Fibroblast of the aortic adventitia (primary cell): ENCODE data around the gene GPR148. TPM values are rescaled to one million over a fixed set of nuclear protein-coding genes. Genes with fewer than 3 reads are reported as not detected.

Experiments used
- DNase-seq: peaks from one replicate; pipeline ENCODE4 v3.0.0-alpha.2; 2010; ENCODE audit warnings: low read depth
- H3K4me3 ChIP-seq: 2 replicates; pipeline ENCODE4 v1.5.1; 2011; ENCODE audit warnings: low read depth, mild to moderate bottlenecking, control low read depth, low read length, moderate library complexity
- CTCF ChIP-seq: IDR thresholded peaks from 2 replicates; pipeline ENCODE4 v1.5.1; 2011; ENCODE audit warnings: mild to moderate bottlenecking, low read length, control low read depth, inconsistent platforms; ENCODE audit not compliant: insufficient read depth
- total RNA-seq: library from RNA; depleted of rRNA; stranded (reverse); fragments of >200 nt; gene quantifications from 2 replicates; pipeline ENCODE4 v1.2.3, GENCODE V29; 2012; ENCODE audit warnings: low replicate concordance

Gene GPR148
- total RNA-seq, 1 donor: not detected

GRCh38 chr2:130765464-130765863 is 36.6 kb downstream of the GPR148 start:
- H3K4me3 ChIP-seq: no peak overlapping the region
- no peak for TF ChIP-seq CTCF
- no peak for DNase-seq

GRCh38 chr2:130766037-130766436 is 37.2 kb downstream of the GPR148 start:
- no peak for TF ChIP-seq CTCF
- no peak for DNase-seq
- no peak overlapping the region for H3K4me3 ChIP-seq

GRCh38 chr2:130766711-130767407 is 38.0 kb downstream of the GPR148 start:
- H3K4me3 ChIP-seq: no peak overlapping the region
- no peak for DNase-seq
- TF ChIP-seq CTCF: no peak

GRCh38 chr2:130767408-130767775 is 38.5 kb downstream of the GPR148 start:
- DNase-seq: no peak
- no peak for TF ChIP-seq CTCF

GRCh38 chr2:130768191-130768855 is 39.5 kb downstream of the GPR148 start:
- DNase-seq: no peak
- no peak for TF ChIP-seq CTCF
- H3K4me3 ChIP-seq: no peak overlapping the region

More at GRCh38 chr2:130767408-130767775, 38.5 kb downstream of the GPR148 start:
- no peak overlapping the region for H3K4me3 ChIP-seq

DNA sequence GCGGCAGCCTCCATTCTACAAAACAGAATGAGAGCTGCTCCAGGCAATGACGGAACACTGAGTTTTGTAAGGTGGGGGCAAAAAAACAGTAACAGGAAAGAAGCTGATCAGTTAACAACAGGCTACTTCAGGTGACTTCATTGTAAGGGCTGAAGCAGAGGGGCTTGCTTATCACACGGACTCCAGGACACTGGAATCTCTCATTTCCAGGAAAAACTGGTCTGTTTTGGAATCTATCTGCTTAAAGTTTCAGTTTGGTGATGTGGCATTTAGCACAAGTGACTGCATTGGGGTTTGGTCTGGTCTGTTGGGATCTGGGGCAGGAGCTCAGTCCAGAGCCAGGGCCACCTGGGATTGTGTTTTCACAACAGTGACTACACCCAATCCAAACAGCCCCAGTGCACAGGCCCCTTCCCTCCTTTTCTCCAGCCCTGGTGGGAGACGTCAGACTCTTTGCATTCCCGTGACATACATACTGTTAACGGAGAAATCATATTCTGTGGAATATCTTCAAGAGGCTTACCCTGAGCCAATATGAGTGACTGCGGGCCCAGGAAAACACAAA is 40.6 kb downstream of the GPR148 start:
- DNase-seq: no peak
- H3K4me3 ChIP-seq: no peak overlapping the region
- no peak for TF ChIP-seq CTCF
